GM23248 (cell line): ENCODE data around the gene USF1. TPM values are rescaled to one million over a fixed set of nuclear protein-coding genes. Genes with fewer than 3 reads are reported as not detected.

Source experiments
- DNase-seq: peaks from one replicate; pipeline ENCODE4 v3.0.0-alpha.2; 2015
- H2AFZ ChIP-seq: fragments of 200-600 bp; sonication (generic); 2 replicates; pipeline ENCODE4 v1.6.1; 2016; ENCODE audit warnings: antibody characterized with exemption
- H3F3A ChIP-seq: fragments of 200-600 bp; sonication (generic); 2 replicates; pipeline ENCODE4 v1.6.1; 2016; ENCODE audit warnings: mild to moderate bottlenecking, antibody characterized with exemption, mixed run types; ENCODE audit not compliant: insufficient read depth
- H3K27ac ChIP-seq: fragments of 200-600 bp; sonication (generic); 2 replicates; pipeline ENCODE4 v1.5.1; 2016; ENCODE audit warnings: mild to moderate bottlenecking
- H3K27me3 ChIP-seq: fragments of 200-600 bp; sonication (generic); replicated peaks from 2 replicates; pipeline ENCODE4 v1.6.1; 2016; ENCODE audit warnings: mild to moderate bottlenecking; ENCODE audit not compliant: insufficient read depth
- H3K36me3 ChIP-seq: fragments of 200-600 bp; sonication (generic); 2 replicates; pipeline ENCODE4 v1.6.1; 2016; ENCODE audit warnings: low read depth, mild to moderate bottlenecking
- H3K4me1 ChIP-seq: fragments of 200-600 bp; sonication (generic); 2 replicates; pipeline ENCODE4 v1.6.1; 2016; ENCODE audit warnings: mild to moderate bottlenecking; ENCODE audit not compliant: insufficient read depth
- H3K4me2 ChIP-seq: fragments of 200-600 bp; sonication (generic); one replicate; pipeline ENCODE4 v1.6.1; 2016; ENCODE audit warnings: mild to moderate bottlenecking; ENCODE audit not compliant: unreplicated experiment
- H3K4me3 ChIP-seq: fragments of 200-600 bp; sonication (generic); 2 replicates; pipeline ENCODE4 v1.5.1; 2016; ENCODE audit warnings: mild to moderate bottlenecking
- H3K79me2 ChIP-seq: fragments of 200-600 bp; sonication (generic); 2 replicates; pipeline ENCODE4 v1.6.1; 2016; ENCODE audit warnings: mild to moderate bottlenecking; ENCODE audit not compliant: insufficient read depth
- H3K9ac ChIP-seq: fragments of 200-600 bp; sonication (generic); 2 replicates; pipeline ENCODE4 v1.6.1; 2016; ENCODE audit warnings: mild to moderate bottlenecking
- H3K9me2 ChIP-seq: fragments of 200-600 bp; sonication (generic); 2 replicates; pipeline ENCODE4 v1.6.1; 2016; ENCODE audit warnings: mixed run types, mild to moderate bottlenecking, moderate library complexity; ENCODE audit not compliant: insufficient read depth
- H3K9me3 ChIP-seq: fragments of 200-600 bp; sonication (generic); one replicate; pipeline ENCODE4 v1.6.1; 2017; ENCODE audit warnings: low read depth
- H4K20me1 ChIP-seq: fragments of 200-600 bp; sonication (generic); 2 replicates; pipeline ENCODE4 v1.6.0; 2016; ENCODE audit not compliant: insufficient read depth
- EZH2 ChIP-seq: fragments of 200-600 bp; sonication (generic); IDR thresholded peaks from 2 replicates; pipeline ENCODE4 v1.6.1; 2018; ENCODE audit warnings: antibody characterized with exemption, mild to moderate bottlenecking; ENCODE audit not compliant: insufficient read depth, poor library complexity, severe bottlenecking
- EZH2phosphoT487 ChIP-seq: fragments of 200-600 bp; sonication (generic); IDR thresholded peaks from 2 replicates; pipeline ENCODE4 v1.6.1; 2018; ENCODE audit warnings: antibody characterized with exemption, moderate library complexity, mild to moderate bottlenecking, low read depth; ENCODE audit not compliant: insufficient read depth
- WGBS, 2 experiments: methylation state at CpG; one replicate each; pipeline ENCODE4 v1.1.6; 2015 to 2017; ENCODE audit warnings: low lambda C conversion rate in 2 of 2, low coverage in 1 of 2; ENCODE audit errors: missing lambda C conversion rate in 2 of 2; 5-methylcytosine and 5-hydroxymethylcytosine counted together
- in situ Hi-C: fragments of 300-500 bp; cut with MboI; formaldehyde crosslinking; loops from 2 replicates; pipeline ENCODE4 v1.15.0; 2020
- polyA plus RNA-seq: library from polyadenylated mRNA; unstranded; fragments of >200 nt; fragmentation: Nextera tagmentation; extraction: Ambion mirVana; gene quantifications from 2 replicates; pipeline ENCODE4 v1.2.1, GENCODE V29; 2016
- total RNA-seq: library from RNA; depleted of rRNA; stranded (reverse); fragments of >200 nt; shearing (Covaris generic); gene quantifications from 2 replicates; pipeline ENCODE4 v1.2.3, GENCODE V29; 2014

The USF1 gene
- total and polyA plus RNA-seq, 2 experiments from 2014 or later = 17.1 to 53.2 TPM

DNA sequence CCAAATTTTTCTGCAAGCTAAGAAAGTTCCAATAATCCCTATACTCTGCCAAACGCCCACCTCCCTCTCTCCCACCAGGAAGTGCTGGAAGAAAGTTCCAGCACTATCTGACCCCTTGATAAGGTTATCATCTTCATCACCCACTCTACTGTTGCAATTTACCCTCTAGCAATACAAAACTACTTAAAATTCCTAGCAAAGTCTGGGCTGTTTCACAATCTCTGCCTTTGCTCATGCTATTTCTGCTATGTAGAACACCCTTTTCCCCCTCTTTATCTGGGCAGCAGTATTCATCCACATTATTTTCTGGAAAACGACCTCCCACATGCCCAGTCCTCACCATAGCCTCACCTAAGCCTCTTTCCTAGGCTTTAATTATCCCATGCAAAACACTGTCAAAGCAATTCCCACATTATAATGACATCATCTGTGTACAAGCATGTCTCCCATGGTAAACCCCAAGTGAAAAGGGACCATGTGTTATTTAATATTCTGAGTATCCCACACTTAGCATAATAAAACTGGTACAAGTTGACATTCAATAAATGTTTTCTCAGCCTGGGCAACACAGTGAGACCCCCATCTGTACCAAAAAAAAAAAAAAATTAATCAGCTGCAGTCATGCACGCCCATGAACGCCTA lies 36.8 kb downstream of the USF1 start:
- H3K9ac ChIP-seq = no peak overlapping the region
- H3K27me3 ChIP-seq = no peaks in the 10 kb centered on the region
- H4K20me1 ChIP-seq = no peaks in the 10 kb centered on the region
- H3K4me3 ChIP-seq = no peak overlapping the region
- H2AFZ ChIP-seq = no peak overlapping the region
- no peak overlapping the region for H3K4me2 ChIP-seq
- 49 to 56% methylated on average over 4 of the region's 4 CpGs for WGBS, 2 experiments
- no peaks in the 10 kb centered on the region for H3F3A ChIP-seq
- H3K79me2 ChIP-seq = no peaks in the 10 kb centered on the region
- peaks cover 22% of the 10 kb centered on the region for H3K4me1 ChIP-seq
- in situ Hi-C loops = no loop called here
- H3K27ac ChIP-seq = no peak overlapping the region
- TF ChIP-seq EZH2phosphoT487 (no peak), EZH2 (no peak)
- H3K9me3 ChIP-seq = no peaks in the 10 kb centered on the region
- peak; percentile 50 for DNase-seq
- no peaks in the 10 kb centered on the region for H3K36me3 ChIP-seq
- H3K9me2 ChIP-seq = no peaks in the 10 kb centered on the region

DNA sequence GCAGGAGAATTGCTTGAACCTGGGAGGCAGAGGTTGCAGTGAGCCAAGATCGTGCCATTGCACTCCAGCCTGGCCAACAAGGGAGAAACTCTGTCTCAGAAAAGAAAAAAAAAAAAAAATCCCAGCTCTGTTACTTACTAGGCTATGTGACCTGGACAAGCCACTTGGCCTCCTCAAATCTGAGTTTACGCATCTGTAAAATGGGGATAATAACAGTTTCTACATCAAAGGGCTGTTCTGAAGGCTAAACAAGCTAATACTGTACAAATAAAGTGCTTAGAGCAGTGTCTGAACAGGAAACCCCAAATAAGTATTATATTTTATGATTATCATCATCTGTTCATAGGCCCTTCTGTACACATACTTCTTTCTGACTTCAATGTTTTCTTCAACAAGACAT lies 38.4 kb downstream of the USF1 start:
- H3K9ac ChIP-seq = no peak overlapping the region

DNA sequence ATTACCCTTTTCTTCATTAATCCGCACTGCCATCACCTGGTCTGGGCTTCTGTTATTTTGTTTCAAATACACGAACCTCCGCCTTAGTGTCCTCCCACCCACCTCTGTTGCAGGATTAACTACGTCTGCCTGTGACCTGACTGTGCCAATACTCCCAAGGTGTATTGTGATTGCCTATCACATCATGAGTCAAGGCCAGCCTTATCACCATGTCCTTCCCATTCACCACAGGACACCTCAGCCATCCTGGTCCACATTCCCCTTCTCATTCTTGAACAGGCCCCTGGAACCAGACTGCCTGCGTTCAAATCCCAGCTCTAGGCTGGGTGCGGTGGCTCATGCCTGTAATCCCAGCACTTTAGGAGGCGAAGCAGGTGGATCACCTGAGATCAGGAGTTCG lies 39.2 kb downstream of the USF1 start:
- H3K36me3 ChIP-seq = no peaks in the 10 kb centered on the region
- no peak overlapping the region for H3K4me2 ChIP-seq
- no peak for TF ChIP-seq EZH2phosphoT487
- TF ChIP-seq EZH2 = no peak
- in situ Hi-C loops = no loop called here
- H3K79me2 ChIP-seq = no peaks in the 10 kb centered on the region
- no peak overlapping the region for H3K4me3 ChIP-seq
- H2AFZ ChIP-seq = no peak overlapping the region
- no peak for DNase-seq
- WGBS, 2 experiments = 79 to 85% methylated on average over 8 of the region's 8 CpGs
- H3K9me2 ChIP-seq = no peaks in the 10 kb centered on the region
- H3K9ac ChIP-seq = no peak overlapping the region
- no peaks in the 10 kb centered on the region for H3K27me3 ChIP-seq
- no peaks in the 10 kb centered on the region for H4K20me1 ChIP-seq
- peaks cover 9% of the 10 kb centered on the region; the same call in 1 of the 2 replicates for H3K4me1 ChIP-seq
- H3K27ac ChIP-seq = no peak overlapping the region
- H3F3A ChIP-seq = no peaks in the 10 kb centered on the region
- no peaks in the 10 kb centered on the region for H3K9me3 ChIP-seq

More for the DNA sequence above, 38.4 kb downstream of the USF1 start:
- no peak overlapping the region for H3K27ac ChIP-seq
- no peaks in the 10 kb centered on the region for H3K79me2 ChIP-seq
- WGBS, 2 experiments = 64 to 75% methylated on average over 2 of the region's 2 CpGs
- H3K4me1 ChIP-seq = peaks cover 9% of the 10 kb centered on the region; the same call in 1 of the 2 replicates
- in situ Hi-C loops = no loop called here
- no peak for DNase-seq
- no peak overlapping the region for H2AFZ ChIP-seq
- no peaks in the 10 kb centered on the region for H3K9me2 ChIP-seq
- no peak overlapping the region for H3K4me2 ChIP-seq
- TF ChIP-seq EZH2 = no peak
- TF ChIP-seq EZH2phosphoT487 = no peak
- no peaks in the 10 kb centered on the region for H3K36me3 ChIP-seq
- no peaks in the 10 kb centered on the region for H3K9me3 ChIP-seq
- H3K4me3 ChIP-seq = no peak overlapping the region
- H3K27me3 ChIP-seq = no peaks in the 10 kb centered on the region
- no peaks in the 10 kb centered on the region for H3F3A ChIP-seq
- H4K20me1 ChIP-seq = no peaks in the 10 kb centered on the region

DNA sequence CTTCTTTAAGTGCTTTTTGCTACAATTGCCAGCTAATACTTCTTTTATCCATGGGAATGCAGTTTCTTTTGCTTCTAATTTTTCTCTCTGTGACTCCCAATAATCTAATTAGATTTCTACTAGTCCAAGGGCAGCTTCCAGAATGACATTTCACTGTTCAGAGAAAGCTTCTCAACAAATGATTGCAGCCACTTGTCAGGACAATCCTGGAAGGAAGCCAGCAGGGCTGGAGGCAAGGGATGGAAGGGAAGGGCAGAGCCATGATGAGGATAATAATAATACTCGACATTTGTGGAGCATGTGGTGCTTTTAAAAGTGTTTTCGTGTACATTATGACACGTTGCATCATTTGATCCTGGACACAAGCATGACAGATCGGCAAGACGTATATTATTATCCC lies 44.3 kb downstream of the USF1 start:
- H3K27ac ChIP-seq = no peak overlapping the region
- H3F3A ChIP-seq = peaks cover 6% of the 10 kb centered on the region; the same call in 1 of the 2 replicates
- TF ChIP-seq EZH2phosphoT487 (no peak), EZH2 (no peak)
- no peak overlapping the region for H3K9ac ChIP-seq
- H3K4me3 ChIP-seq = no peak overlapping the region
- no peaks in the 10 kb centered on the region for H3K36me3 ChIP-seq
- no peaks in the 10 kb centered on the region for H3K9me2 ChIP-seq
- H3K4me1 ChIP-seq = no peaks in the 10 kb centered on the region
- no peaks in the 10 kb centered on the region for H4K20me1 ChIP-seq
- H3K9me3 ChIP-seq = no peaks in the 10 kb centered on the region
- 9 to 18% methylated on average over 5 of the region's 5 CpGs for WGBS, 2 experiments
- H3K79me2 ChIP-seq = no peaks in the 10 kb centered on the region
- no peaks in the 10 kb centered on the region for H3K27me3 ChIP-seq
- peak; percentile 23 for DNase-seq
- no peak overlapping the region for H2AFZ ChIP-seq
- no peak overlapping the region for H3K4me2 ChIP-seq
- in situ Hi-C loops = no loop called here
